ENCODE measurements around the gene ZNF552. TPM values are rescaled to one million over a fixed set of nuclear protein-coding genes. Genes with fewer than 3 reads are reported as not detected.
A peak's percentile ranks its signal among the peaks of the same experiment; 100 is the strongest.
"Not testable (repeated sequence)": the region's sequence is repeated elsewhere in the genome, so short reads cannot be mapped to it uniquely, and the experiment has no call there.

Gene ZNF552
- total RNA-seq, 1 experiment from 2014 or later, result 9.2 TPM

DNA sequence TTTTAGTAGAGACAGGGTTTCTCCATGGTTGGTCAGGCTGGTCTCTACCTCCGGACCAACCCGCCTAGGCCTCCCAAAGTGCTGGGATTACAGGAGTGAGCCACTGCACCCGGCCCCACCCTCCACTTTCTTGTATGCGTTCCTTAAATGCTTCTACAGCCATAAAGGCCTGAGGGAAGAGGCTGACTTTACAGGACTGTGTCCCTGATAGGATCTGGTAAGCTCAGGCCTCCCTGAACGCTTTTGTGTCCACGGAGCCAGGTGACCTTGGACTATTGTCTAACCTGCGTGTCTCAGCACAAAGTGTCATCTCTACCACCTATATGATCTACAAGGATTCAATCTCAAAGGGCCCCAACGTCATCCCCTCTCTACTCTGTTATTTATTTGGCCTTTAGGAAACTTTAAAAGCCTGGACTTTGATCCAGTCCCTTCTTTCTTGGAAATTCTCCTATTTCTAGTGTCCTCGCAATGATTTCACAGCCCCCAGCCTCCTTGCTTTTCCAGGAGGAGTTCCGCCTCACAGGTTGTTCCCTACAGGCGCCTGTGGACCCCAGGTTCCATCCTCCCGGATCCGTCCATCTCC, 701 bp downstream of the ZNF552 start:
- Histone ChIP-seq H2BK120ac (ENCODE audit: low read depth, low read length, poor library complexity, severe bottlenecking) (no peak overlapping the region), H4K91ac (ENCODE audit: insufficient read length, low read depth, low read length) (no peak overlapping the region), H3K14ac (ENCODE audit: insufficient read depth, low read length) (no peak overlapping the region), H3K18ac (ENCODE audit: insufficient read length, low read depth, low read length) (no peak overlapping the region), H3K4ac (ENCODE audit: low read depth, low read length) (no peak overlapping the region), H3K9me3 (ENCODE audit: control insufficient read depth, low read depth, low read length) (no peaks in the 10 kb centered on the region), H4K5ac (ENCODE audit: insufficient read length, low read depth, low read length) (no peak overlapping the region), H3K79me1 (ENCODE audit: insufficient read depth, low read depth, low read length, poor library complexity, severe bottlenecking) (peaks cover 3% of the 10 kb centered on the region), H3K79me2 (ENCODE audit: insufficient read depth, low read length) (0 out of 2 replicates have a peak, but pooled peaks cover 2% of the 10 kb centered on the region), H2AK5ac (ENCODE audit: insufficient read length, low read length) (no peak overlapping the region), H2BK12ac (ENCODE audit: insufficient read length, low read depth, low read length) (no peak overlapping the region), H2BK15ac (ENCODE audit: low read depth, low read length) (no peak overlapping the region), H3K4me1 (ENCODE audit: insufficient read depth, low read length) (no peaks in the 10 kb centered on the region), H2BK5ac (ENCODE audit: insufficient read length, low read length) (no peak overlapping the region), H4K8ac (replicated peaks; ENCODE audit: insufficient read length, low read depth, low read length) (no peak overlapping the region), H3K27ac (ENCODE audit: insufficient read length, low read depth, low read length) (no peak overlapping the region), H3K23ac (ENCODE audit: insufficient read length, low read depth, low read length) (no peak overlapping the region), H3K4me2 (ENCODE audit: insufficient read depth, insufficient read length, low read length) (peak overlapping the region; percentile 95), H3K56ac (ENCODE audit: insufficient read length, low read depth, low read length) (no peak overlapping the region), H3T11ph (ENCODE audit: low read length) (no peak overlapping the region), H4K20me1 (ENCODE audit: control insufficient read depth, insufficient read depth, insufficient read length) (no peaks in the 10 kb centered on the region), H2AFZ (ENCODE audit: low read length) (no peak overlapping the region), H2BK20ac (ENCODE audit: low read depth, low read length, poor library complexity, severe bottlenecking) (no peak overlapping the region), H3K27me3 (ENCODE audit: insufficient read depth, low read length) (no peaks in the 10 kb centered on the region), H3K23me2 (ENCODE audit: insufficient read length, low read depth, low read length, poor library complexity, severe bottlenecking) (peaks cover 7% of the 10 kb centered on the region), H3K9ac (ENCODE audit: extremely low read depth, insufficient read length, low read length) (peak overlapping the region; percentile 93)
- peak overlapping the region; percentile 96 for H3K4me3 Mint-ChIP-seq
- no CpG with 5 or more reads among the region's 13 CpGs for WGBS (ENCODE audit: extremely low coverage, insufficient read length, low lambda C conversion rate)
- H3K27ac Mint-ChIP-seq, result peak overlapping the region; percentile 77 to 94 (median 92)
- DNase-seq, result no peak
- no peaks in the 10 kb centered on the region for H3K27me3 Mint-ChIP-seq (ENCODE audit: low read depth)
- H3K4me1 Mint-ChIP-seq, result peaks cover 22 to 24% of the 10 kb centered on the region in 2 experiments
- peaks cover 0 to 2% of the 10 kb centered on the region in 2 experiments; a peak in 1 of 5 replicates for H3K9me3 Mint-ChIP-seq
- TF ChIP-seq, protein P1, sequence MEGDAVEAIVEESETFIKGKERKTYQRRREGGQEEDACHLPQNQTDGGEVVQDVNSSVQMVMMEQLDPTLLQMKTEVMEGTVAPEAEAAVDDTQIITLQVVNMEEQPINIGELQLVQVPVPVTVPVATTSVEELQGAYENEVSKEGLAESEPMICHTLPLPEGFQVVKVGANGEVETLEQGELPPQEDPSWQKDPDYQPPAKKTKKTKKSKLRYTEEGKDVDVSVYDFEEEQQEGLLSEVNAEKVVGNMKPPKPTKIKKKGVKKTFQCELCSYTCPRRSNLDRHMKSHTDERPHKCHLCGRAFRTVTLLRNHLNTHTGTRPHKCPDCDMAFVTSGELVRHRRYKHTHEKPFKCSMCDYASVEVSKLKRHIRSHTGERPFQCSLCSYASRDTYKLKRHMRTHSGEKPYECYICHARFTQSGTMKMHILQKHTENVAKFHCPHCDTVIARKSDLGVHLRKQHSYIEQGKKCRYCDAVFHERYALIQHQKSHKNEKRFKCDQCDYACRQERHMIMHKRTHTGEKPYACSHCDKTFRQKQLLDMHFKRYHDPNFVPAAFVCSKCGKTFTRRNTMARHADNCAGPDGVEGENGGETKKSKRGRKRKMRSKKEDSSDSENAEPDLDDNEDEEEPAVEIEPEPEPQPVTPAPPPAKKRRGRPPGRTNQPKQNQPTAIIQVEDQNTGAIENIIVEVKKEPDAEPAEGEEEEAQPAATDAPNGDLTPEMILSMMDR (conservative IDR thresholded peaks at IDR 0.05), result no peak
- peaks cover 16 to 36% (median 31%) of the 10 kb centered on the region in 3 experiments; a peak in 6 of 7 replicates for H3K36me3 Mint-ChIP-seq (ENCODE audit: insufficient read depth in 1 of 3, low read depth in 3 of 3)

DNA sequence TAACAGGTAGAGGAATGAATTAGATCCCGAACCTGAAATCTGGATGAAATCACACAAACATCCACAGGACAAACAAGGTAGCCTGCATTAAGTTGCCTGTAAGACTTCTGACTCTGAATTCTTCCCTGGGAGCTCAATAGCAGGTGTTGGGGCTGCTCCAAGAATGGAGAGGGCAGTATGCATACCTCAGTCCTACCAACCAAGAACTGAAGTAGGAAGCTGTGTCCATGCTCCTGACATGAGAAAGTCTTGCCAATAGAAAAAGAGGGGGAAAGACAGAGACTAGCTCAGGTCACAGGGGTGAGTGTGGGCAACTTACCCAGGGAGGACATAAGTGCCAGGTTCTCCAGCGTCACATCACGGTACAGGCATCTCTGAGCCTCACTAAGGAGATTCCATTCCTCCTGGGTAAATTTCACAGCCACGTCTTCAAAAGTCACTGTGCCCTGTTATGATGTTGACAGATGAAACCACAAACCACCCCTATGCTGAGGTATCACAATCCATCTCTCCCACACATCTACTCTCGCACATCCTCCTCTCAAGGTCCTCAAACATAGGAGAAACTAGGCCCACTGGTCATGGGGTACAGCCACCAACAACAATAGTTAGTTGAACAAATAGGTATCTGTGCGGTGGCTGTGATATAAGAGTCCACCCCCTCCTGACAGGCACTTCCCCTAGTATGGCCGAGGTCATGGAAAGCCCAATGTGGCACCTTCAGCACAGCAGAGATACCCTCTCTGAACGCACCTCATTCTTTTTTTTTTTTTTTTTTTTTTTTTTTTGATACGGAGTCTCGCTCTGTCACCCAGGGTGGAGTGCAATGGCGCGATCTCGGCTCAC, 1.5 kb downstream of the ZNF552 start:
- not testable (repeated sequence) for H3K56ac ChIP-seq (ENCODE audit: insufficient read length, low read depth, low read length); H3K4ac ChIP-seq (ENCODE audit: low read depth, low read length); H3K79me2 ChIP-seq (ENCODE audit: insufficient read depth, low read length); H3K27me3 ChIP-seq (ENCODE audit: insufficient read depth, low read length); DNase-seq; H3K27me3 Mint-ChIP-seq (ENCODE audit: low read depth); H3K4me1 ChIP-seq (ENCODE audit: insufficient read depth, low read length); H3K9me3 ChIP-seq (ENCODE audit: control insufficient read depth, low read depth, low read length); H2BK20ac ChIP-seq (ENCODE audit: low read depth, low read length, poor library complexity, severe bottlenecking); H3K18ac ChIP-seq (ENCODE audit: insufficient read length, low read depth, low read length); H3K79me1 ChIP-seq (ENCODE audit: insufficient read depth, low read depth, low read length, poor library complexity, severe bottlenecking); H4K91ac ChIP-seq (ENCODE audit: insufficient read length, low read depth, low read length); H2BK12ac ChIP-seq (ENCODE audit: insufficient read length, low read depth, low read length); H3T11ph ChIP-seq (ENCODE audit: low read length); H2BK15ac ChIP-seq (ENCODE audit: low read depth, low read length); H3K27ac Mint-ChIP-seq; H4K20me1 ChIP-seq (ENCODE audit: control insufficient read depth, insufficient read depth, insufficient read length); H3K27ac ChIP-seq (ENCODE audit: insufficient read length, low read depth, low read length); H3K9ac ChIP-seq (ENCODE audit: extremely low read depth, insufficient read length, low read length); H2AFZ ChIP-seq (ENCODE audit: low read length); H2BK120ac ChIP-seq (ENCODE audit: low read depth, low read length, poor library complexity, severe bottlenecking); H3K14ac ChIP-seq (ENCODE audit: insufficient read depth, low read length); H3K23me2 ChIP-seq (ENCODE audit: insufficient read length, low read depth, low read length, poor library complexity, severe bottlenecking); H3K23ac ChIP-seq (ENCODE audit: insufficient read length, low read depth, low read length); H3K9me3 Mint-ChIP-seq; H4K5ac ChIP-seq (ENCODE audit: insufficient read length, low read depth, low read length); H4K8ac ChIP-seq (replicated peaks; ENCODE audit: insufficient read length, low read depth, low read length); H2BK5ac ChIP-seq (ENCODE audit: insufficient read length, low read length); H2AK5ac ChIP-seq (ENCODE audit: insufficient read length, low read length)
- peaks cover 19 to 41% (median 37%) of the 10 kb centered on the region in 3 experiments; a peak in 6 of 7 replicates for H3K36me3 Mint-ChIP-seq (ENCODE audit: insufficient read depth in 1 of 3, low read depth in 3 of 3)
- peaks cover 18 to 20% of the 10 kb centered on the region in 2 experiments for H3K4me1 Mint-ChIP-seq
- H3K4me3 Mint-ChIP-seq, result peak overlapping the region; percentile 96
- peak overlapping the region; percentile 95 for H3K4me2 ChIP-seq (ENCODE audit: insufficient read depth, insufficient read length, low read length)
- no CpG with 5 or more reads among the region's 13 CpGs for WGBS (ENCODE audit: extremely low coverage, insufficient read length, low lambda C conversion rate)

All from H9 (cell line).